ENCODE data around the gene HEPHL1. TPM values are rescaled to one million over a fixed set of nuclear protein-coding genes. Genes with fewer than 3 reads are reported as not detected.

HEPHL1 gene
- total and polyA plus RNA-seq, 2 experiments from 2014 or later, result 0.07 to 0.21 TPM

DNA sequence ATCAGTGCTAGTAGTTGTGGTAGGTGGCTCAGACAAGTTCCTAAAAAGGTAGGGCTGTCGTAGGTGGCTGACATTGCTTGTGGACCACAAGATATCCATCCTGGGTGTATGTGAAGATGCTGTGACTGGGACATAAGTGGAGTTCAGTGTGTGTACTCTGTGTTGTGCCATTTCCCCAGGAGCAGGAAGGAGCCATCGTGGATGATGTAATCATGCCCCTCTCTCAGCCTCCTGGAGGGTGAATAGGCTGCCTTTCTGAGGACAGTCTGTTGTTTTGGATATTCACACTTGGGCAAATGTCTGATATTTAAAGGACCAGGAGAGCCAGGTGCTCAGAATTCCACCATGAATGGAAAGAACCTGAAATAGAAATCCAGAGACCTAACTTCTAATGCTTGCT lies 2.7 kb downstream of the HEPHL1 start (continued):
- TF ChIP-seq, protein P1, sequence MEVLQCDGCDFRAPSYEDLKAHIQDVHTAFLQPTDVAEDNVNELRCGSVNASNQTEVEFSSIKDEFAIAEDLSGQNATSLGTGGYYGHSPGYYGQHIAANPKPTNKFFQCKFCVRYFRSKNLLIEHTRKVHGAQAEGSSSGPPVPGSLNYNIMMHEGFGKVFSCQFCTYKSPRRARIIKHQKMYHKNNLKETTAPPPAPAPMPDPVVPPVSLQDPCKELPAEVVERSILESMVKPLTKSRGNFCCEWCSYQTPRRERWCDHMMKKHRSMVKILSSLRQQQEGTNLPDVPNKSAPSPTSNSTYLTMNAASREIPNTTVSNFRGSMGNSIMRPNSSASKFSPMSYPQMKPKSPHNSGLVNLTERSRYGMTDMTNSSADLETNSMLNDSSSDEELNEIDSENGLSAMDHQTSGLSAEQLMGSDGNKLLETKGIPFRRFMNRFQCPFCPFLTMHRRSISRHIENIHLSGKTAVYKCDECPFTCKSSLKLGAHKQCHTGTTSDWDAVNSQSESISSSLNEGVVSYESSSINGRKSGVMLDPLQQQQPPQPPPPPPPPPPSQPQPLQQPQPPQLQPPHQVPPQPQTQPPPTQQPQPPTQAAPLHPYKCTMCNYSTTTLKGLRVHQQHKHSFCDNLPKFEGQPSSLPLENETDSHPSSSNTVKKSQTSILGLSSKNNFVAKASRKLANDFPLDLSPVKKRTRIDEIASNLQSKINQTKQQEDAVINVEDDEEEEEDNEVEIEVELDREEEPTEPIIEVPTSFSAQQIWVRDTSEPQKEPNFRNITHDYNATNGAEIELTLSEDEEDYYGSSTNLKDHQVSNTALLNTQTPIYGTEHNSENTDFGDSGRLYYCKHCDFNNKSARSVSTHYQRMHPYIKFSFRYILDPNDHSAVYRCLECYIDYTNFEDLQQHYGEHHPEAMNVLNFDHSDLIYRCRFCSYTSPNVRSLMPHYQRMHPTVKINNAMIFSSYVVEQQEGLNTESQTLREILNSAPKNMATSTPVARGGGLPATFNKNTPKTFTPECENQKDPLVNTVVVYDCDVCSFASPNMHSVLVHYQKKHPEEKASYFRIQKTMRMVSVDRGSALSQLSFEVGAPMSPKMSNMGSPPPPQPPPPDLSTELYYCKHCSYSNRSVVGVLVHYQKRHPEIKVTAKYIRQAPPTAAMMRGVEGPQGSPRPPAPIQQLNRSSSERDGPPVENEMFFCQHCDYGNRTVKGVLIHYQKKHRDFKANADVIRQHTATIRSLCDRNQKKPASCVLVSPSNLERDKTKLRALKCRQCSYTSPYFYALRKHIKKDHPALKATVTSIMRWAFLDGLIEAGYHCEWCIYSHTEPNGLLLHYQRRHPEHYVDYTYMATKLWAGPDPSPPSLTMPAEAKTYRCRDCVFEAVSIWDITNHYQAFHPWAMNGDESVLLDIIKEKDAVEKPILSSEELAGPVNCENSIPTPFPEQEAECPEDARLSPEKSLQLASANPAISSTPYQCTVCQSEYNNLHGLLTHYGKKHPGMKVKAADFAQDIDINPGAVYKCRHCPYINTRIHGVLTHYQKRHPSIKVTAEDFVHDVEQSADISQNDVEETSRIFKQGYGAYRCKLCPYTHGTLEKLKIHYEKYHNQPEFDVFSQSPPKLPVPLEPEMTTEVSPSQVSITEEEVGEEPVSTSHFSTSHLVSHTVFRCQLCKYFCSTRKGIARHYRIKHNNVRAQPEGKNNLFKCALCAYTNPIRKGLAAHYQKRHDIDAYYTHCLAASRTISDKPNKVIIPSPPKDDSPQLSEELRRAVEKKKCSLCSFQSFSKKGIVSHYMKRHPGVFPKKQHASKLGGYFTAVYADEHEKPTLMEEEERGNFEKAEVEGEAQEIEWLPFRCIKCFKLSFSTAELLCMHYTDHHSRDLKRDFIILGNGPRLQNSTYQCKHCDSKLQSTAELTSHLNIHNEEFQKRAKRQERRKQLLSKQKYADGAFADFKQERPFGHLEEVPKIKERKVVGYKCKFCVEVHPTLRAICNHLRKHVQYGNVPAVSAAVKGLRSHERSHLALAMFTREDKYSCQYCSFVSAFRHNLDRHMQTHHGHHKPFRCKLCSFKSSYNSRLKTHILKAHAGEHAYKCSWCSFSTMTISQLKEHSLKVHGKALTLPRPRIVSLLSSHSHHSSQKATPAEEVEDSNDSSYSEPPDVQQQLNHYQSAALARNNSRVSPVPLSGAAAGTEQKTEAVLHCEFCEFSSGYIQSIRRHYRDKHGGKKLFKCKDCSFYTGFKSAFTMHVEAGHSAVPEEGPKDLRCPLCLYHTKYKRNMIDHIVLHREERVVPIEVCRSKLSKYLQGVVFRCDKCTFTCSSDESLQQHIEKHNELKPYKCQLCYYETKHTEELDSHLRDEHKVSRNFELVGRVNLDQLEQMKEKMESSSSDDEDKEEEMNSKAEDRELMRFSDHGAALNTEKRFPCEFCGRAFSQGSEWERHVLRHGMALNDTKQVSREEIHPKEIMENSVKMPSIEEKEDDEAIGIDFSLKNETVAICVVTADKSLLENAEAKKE (CRISPR knock-in tag; IDR thresholded peaks at IDR 0.05), result no peak
- TF ChIP-seq POLR2AphosphoS5 (IDR thresholded peaks at IDR 0.05; ENCODE audit: low read depth) (no peak), ZNF331 (CRISPR knock-in tag; IDR thresholded peaks at IDR 0.05; ENCODE audit: low read depth) (no peak), ZNF114 (CRISPR knock-in tag; IDR thresholded peaks at IDR 0.05) (no peak), EZH2phosphoT487 (IDR thresholded peaks at IDR 0.05; ENCODE audit: unreplicated experiment) (no peak), EZH2 (IDR thresholded peaks at IDR 0.05; ENCODE audit: low read depth, unreplicated experiment) (no peak)
- TF ChIP-seq, protein P2, sequence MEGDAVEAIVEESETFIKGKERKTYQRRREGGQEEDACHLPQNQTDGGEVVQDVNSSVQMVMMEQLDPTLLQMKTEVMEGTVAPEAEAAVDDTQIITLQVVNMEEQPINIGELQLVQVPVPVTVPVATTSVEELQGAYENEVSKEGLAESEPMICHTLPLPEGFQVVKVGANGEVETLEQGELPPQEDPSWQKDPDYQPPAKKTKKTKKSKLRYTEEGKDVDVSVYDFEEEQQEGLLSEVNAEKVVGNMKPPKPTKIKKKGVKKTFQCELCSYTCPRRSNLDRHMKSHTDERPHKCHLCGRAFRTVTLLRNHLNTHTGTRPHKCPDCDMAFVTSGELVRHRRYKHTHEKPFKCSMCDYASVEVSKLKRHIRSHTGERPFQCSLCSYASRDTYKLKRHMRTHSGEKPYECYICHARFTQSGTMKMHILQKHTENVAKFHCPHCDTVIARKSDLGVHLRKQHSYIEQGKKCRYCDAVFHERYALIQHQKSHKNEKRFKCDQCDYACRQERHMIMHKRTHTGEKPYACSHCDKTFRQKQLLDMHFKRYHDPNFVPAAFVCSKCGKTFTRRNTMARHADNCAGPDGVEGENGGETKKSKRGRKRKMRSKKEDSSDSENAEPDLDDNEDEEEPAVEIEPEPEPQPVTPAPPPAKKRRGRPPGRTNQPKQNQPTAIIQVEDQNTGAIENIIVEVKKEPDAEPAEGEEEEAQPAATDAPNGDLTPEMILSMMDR (conservative IDR thresholded peaks at IDR 0.05; ENCODE audit: low read depth in 2 of 2), result no peak
- TF ChIP-seq, protein P3, sequence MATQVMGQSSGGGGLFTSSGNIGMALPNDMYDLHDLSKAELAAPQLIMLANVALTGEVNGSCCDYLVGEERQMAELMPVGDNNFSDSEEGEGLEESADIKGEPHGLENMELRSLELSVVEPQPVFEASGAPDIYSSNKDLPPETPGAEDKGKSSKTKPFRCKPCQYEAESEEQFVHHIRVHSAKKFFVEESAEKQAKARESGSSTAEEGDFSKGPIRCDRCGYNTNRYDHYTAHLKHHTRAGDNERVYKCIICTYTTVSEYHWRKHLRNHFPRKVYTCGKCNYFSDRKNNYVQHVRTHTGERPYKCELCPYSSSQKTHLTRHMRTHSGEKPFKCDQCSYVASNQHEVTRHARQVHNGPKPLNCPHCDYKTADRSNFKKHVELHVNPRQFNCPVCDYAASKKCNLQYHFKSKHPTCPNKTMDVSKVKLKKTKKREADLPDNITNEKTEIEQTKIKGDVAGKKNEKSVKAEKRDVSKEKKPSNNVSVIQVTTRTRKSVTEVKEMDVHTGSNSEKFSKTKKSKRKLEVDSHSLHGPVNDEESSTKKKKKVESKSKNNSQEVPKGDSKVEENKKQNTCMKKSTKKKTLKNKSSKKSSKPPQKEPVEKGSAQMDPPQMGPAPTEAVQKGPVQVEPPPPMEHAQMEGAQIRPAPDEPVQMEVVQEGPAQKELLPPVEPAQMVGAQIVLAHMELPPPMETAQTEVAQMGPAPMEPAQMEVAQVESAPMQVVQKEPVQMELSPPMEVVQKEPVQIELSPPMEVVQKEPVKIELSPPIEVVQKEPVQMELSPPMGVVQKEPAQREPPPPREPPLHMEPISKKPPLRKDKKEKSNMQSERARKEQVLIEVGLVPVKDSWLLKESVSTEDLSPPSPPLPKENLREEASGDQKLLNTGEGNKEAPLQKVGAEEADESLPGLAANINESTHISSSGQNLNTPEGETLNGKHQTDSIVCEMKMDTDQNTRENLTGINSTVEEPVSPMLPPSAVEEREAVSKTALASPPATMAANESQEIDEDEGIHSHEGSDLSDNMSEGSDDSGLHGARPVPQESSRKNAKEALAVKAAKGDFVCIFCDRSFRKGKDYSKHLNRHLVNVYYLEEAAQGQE (IDR thresholded peaks at IDR 0.05; ENCODE audit: unreplicated experiment), result no peak
